Esophagus mucosa (tissue), 1 donor: Measurements from ENCODE around the gene SAP30L. TPM values are rescaled to one million over a fixed set of nuclear protein-coding genes. Genes with fewer than 3 reads are reported as not detected.

ENCODE experiments used
- ATAC-seq: fragments of 200-7000 bp; cut with Tn5 transposase; one replicate; pipeline ENCODE4 v1.9.1; 2020
- total RNA-seq: library from RNA; stranded (reverse); gene quantifications from one replicate; pipeline ENCODE4 v1.2.4, GENCODE V29; 2023
- donor health status: DM: yes; HTN: yes; CAD: no.

The SAP30L gene
- 19.4 TPM for total RNA-seq

GRCh38 chr5:154445422-154446194 lies at the start of gene SAP30L:
SAP30L (plus strand) TSS chr5:154445997; CDS start chr5:154446605, 608 bp downstream.
- peak; percentile 98 for ATAC-seq

- ATAC-seq, result no peak
Observed at GRCh38 chr5:154396128-154396527, 49.7 kb upstream of the SAP30L start.

- no peak for ATAC-seq
Observed at GRCh38 chr5:154397652-154398406, 48.0 kb upstream of the SAP30L start.

GRCh38 chr5:154400678-154401077 lies 45.1 kb upstream of the SAP30L start:
- ATAC-seq, result no peak

GRCh38 chr5:154401355-154401754 lies 44.4 kb upstream of the SAP30L start:
- ATAC-seq, result no peak

- no peak for ATAC-seq
Observed at GRCh38 chr5:154401931-154402330, 43.9 kb upstream of the SAP30L start.

- no peak for ATAC-seq
Observed at GRCh38 chr5:154402611-154403010, 43.2 kb upstream of the SAP30L start.

GRCh38 chr5:154403234-154403633 lies 42.6 kb upstream of the SAP30L start:
- no peak for ATAC-seq

- ATAC-seq, result no peak
Observed at GRCh38 chr5:154403776-154404387, 41.9 kb upstream of the SAP30L start.

GRCh38 chr5:154405078-154405792 lies 40.6 kb upstream of the SAP30L start:
- ATAC-seq, result peak; percentile 92

- ATAC-seq, result no peak
Observed at GRCh38 chr5:154406231-154406630, 39.6 kb upstream of the SAP30L start.

GRCh38 chr5:154406826-154407225 lies 39.0 kb upstream of the SAP30L start:
- no peak for ATAC-seq

- ATAC-seq, result no peak
Observed at GRCh38 chr5:154408811-154409210, 37.0 kb upstream of the SAP30L start.

GRCh38 chr5:154409230-154409840 lies 36.5 kb upstream of the SAP30L start:
- ATAC-seq, result no peak

- no peak for ATAC-seq
Observed at GRCh38 chr5:154410008-154410407, 35.8 kb upstream of the SAP30L start.

- ATAC-seq, result no peak
Observed at GRCh38 chr5:154410786-154411185, 35.0 kb upstream of the SAP30L start.

- no peak for ATAC-seq
Observed at GRCh38 chr5:154411338-154411737, 34.5 kb upstream of the SAP30L start.

GRCh38 chr5:154412316-154412715 lies 33.5 kb upstream of the SAP30L start:
- no peak for ATAC-seq

- ATAC-seq, result no peak
Observed at GRCh38 chr5:154412925-154413324, 32.9 kb upstream of the SAP30L start.

- no peak for ATAC-seq
Observed at GRCh38 chr5:154415114-154415513, 30.7 kb upstream of the SAP30L start.

GRCh38 chr5:154418344-154418820 lies 27.4 kb upstream of the SAP30L start:
- no peak for ATAC-seq

- ATAC-seq, result peak; percentile 15
Observed at GRCh38 chr5:154419236-154419635, 26.6 kb upstream of the SAP30L start.
